Hepatic stellate cell (primary cell): ENCODE data around the gene NEDD4L.
A peak's percentile ranks its signal among the peaks of the same experiment; 100 is the strongest.

ENCODE experiments used
- DNase-seq: peaks from one replicate; pipeline ENCODE4 v3.0.0; 2011; ENCODE audit warnings: low spot score

NEDD4L gene

GRCh38 chr18:58052960-58053359, 8.9 kb downstream of the NEDD4L start:
- no peak for DNase-seq

- peak; percentile 50 for DNase-seq
Measured at GRCh38 chr18:58054041-58054781, 10.2 kb downstream of the NEDD4L start.

GRCh38 chr18:58055890-58056558, 12.0 kb downstream of the NEDD4L start:
- no peak for DNase-seq

- DNase-seq = no peak
Measured at GRCh38 chr18:58056852-58057251, 12.8 kb downstream of the NEDD4L start.

- no peak for DNase-seq
Measured at GRCh38 chr18:58057291-58057965, 13.4 kb downstream of the NEDD4L start.

GRCh38 chr18:58058720-58059119, 14.7 kb downstream of the NEDD4L start:
- no peak for DNase-seq

- DNase-seq = no peak
Measured at GRCh38 chr18:58060254-58060653, 16.2 kb downstream of the NEDD4L start.

GRCh38 chr18:58061349-58061748, 17.3 kb downstream of the NEDD4L start:
- DNase-seq = no peak

GRCh38 chr18:58064406-58064998, 20.5 kb downstream of the NEDD4L start:
- no peak for DNase-seq

GRCh38 chr18:58065956-58066355, 21.9 kb downstream of the NEDD4L start:
- DNase-seq = no peak

- DNase-seq = no peak
Measured at GRCh38 chr18:58067601-58068000, 23.6 kb downstream of the NEDD4L start.

- DNase-seq = no peak
Measured at GRCh38 chr18:58069099-58069498, 25.1 kb downstream of the NEDD4L start.

GRCh38 chr18:58069721-58070292, 25.8 kb downstream of the NEDD4L start:
- DNase-seq = no peak

- no peak for DNase-seq
Measured at GRCh38 chr18:58076052-58076451, 32.0 kb downstream of the NEDD4L start.

GRCh38 chr18:58077329-58077728, 33.3 kb downstream of the NEDD4L start:
- DNase-seq = no peak

- no peak for DNase-seq
Measured at GRCh38 chr18:58078889-58079573, 35.0 kb downstream of the NEDD4L start.

GRCh38 chr18:58080451-58080850, 36.4 kb downstream of the NEDD4L start:
- no peak for DNase-seq

- no peak for DNase-seq
Measured at GRCh38 chr18:58087928-58088690, 44.1 kb downstream of the NEDD4L start.

- DNase-seq = no peak
Measured at GRCh38 chr18:58088691-58089065, 44.7 kb downstream of the NEDD4L start.

- no peak for DNase-seq
Measured at GRCh38 chr18:58091099-58091611, 47.1 kb downstream of the NEDD4L start.

GRCh38 chr18:58093311-58093803, 49.3 kb downstream of the NEDD4L start:
- no peak for DNase-seq
